HUDEP-2 (cell line): ENCODE measurements around the gene DENND5A.

Experiments
- DNase-seq, 76 experiments: peaks; one replicate each; lab custom pipeline; 2025; ENCODE audit not compliant: unreplicated experiment in 76 of 76; lab: John Stamatoyannopoulos, UW

Gene DENND5A

DNA sequence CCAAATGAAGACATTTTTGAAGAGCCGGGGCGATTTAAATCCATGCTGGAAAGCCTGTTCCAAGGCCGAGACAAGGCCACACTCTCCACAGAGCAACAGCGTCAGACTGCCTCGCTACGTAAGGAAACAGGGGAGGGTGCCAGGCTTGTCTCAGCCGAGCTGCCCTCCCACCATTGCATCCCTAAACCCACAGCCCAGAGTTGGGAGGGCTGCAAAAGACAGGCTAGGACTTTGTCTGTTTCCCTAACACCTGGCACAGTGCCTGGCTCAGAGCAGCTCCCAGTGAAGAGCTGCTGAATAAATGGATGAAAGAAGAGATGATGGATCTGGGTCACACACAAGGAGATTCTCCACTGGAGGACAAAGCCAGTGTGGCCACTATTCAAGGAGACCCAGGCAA lies 122.4 kb downstream of the DENND5A start:
- DNase-seq = no peak

DNA sequence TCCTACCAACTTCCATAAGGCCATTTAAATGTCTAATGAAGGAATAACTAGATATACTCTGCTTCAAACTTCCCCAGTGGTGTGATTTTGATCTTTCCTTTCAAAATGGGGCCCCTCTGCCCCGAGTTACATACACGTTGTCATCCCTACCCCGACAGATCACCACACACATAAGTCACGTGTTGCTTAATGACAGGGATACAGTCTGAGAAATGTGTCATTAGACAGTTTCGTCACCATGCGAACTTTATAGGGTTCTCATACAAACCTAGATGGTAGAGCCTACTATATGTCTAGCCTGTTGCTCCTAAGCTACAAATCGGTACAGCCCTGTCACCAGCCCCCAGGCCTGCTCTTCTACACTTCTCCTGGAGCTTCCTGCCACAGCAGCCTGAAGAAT lies 124.0 kb downstream of the DENND5A start:
- no peak for DNase-seq

DNA sequence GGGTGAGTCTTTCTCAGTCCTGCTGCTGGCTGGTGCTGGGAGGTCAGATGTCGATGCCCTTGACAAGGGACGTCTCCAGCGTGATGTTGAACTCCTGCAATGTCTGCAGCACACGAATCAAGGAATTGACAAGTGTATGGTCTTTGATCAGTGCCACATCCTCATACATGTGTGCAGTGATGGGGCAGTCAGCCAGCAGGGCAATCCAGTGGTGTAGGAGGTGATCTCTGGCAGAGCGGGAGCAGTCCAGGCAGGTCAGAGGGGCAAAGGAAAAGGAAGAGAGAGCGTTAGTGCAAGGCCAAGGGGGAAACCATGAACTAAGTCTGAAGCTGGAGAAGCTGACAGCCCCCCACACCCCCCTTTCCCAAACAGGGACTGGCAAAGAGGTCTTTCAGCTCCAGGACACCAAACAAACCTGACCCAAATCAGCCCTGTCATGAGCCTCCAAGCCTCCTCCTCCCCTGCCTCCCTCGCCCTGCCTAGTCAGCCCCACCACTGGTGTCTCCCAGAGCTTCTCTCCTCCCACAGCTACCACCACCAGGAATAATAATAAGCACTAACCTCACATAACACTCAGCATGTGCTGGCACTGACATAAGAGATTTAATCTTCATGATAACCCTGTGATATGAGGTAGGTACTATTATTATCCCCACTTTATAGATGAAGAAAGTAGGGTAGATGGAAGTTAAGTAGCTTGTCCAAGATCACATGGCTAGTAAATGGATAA lies 125.4 kb downstream of the DENND5A start:
- DNase-seq = no peak

DNA sequence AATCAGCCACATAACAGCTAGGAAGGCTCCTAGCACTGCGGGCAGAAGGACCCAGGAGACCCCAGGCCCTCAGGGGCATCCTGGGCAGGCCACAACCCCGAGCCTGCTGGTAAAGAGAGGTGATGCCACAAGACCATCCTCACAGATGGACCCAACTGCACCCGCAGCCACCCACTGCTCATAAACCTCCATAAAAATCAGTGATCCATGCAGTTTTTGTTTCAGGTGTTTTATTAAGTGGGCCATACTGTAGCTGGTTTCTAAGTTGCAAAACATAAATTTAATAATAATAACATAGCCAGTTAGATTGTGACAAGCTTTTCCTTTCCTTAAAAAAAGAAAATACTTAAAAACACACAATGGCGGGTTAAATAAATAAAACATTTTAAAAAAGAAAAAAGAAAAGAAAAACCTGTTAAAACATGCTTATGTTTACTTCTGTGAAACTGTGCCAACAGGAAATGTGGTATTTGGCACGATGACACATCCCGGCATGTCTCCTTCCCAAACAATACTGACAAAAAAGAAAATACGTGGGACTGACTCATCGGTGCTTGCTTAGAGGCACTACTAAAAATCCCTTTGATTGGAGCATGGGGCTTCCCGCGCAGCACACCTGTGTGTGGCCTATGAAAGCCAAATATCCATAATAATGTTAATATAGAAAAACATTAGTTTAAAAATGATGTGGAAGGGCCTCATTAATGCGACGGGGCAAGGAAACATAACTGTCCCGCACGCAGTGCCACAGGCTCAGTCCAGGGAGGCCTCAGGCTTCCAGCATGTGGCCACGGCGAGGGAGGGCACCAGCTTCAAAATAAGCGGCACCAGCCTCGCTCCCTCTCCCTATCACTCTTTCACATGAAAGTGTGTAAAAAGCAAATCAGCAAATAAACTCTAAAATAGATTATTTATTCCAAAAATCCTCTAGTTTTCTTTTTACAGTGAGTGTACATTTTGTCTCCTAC lies 126.3 kb downstream of the DENND5A start:
- no peak for DNase-seq

DNA sequence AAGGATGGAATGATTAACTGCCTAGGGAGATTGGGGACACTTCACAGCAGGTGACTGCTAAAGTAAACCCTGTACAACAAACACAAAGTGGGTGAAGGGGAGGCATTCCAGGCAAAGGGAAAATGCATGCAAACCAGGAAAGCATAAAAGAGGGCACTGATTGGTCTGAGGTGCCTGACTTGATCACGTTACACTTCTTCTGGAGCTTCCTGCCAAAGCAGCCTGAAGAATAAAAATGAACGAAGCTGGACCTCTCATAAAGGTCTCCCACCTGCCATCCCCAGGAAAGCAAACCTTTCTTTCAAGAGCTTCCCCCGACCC lies 127.1 kb downstream of the DENND5A start:
- no peak for DNase-seq

DNA sequence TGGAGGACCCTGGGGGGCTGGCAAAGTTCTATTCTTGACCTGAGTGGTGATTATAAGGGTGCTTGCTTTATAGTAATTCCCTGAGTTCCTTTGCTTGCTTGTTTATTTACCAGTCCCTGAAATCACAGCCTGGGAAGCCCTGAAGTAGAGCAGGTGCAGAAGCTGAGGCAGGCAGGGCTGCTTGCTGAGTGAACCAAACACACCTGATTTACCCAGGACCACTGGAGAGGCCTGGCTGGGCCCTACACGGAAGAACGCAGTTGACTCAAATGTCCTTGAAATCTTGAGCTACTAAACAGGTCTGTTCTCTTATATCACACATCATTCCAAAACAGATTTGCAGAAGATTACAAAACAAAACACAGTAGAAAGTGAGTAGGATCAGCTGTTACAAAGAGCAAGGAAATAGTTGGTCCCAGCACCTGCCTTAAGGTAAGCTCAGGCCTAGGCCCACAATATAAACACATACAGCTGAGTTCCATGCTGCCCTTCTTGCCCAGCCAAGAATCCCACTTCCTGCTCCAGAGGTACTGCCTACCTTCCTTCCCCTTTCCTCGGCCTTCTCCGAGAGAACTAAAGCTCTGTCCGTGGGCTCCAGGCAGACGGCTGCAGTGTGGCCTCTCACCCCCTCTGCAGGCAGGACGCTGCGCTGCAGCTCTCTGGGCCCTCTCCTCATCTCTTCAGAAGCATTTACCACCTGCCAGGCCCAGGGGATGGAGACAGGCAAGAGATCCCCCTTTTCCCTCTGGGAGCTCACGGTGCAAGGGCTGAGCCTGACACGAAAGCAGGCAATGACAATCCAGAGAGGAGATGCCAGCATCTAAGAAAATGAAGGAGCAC lies 127.6 kb downstream of the DENND5A start:
- peak in 51 of 76 experiments; percentile 2 to 72 (median 36) for DNase-seq

DNA sequence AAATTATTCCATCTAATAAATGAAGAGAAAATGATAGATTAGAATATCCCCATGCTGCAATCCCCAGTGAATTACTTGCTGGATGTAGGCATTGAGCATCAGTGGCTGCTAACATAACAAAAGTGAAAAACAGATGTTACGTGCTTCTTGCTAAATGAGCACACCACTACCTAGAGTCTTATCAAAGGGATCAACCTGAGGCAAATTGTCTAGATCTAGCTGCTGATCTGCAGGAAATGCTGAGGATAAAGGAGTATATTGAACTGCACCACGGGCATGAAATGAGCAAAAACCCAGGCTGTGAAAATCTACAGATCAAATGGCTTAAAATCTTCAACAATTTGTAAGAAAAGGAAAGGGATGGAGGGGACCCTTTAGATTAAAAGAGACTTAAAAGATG lies 128.4 kb downstream of the DENND5A start:
- no peak for DNase-seq

DNA sequence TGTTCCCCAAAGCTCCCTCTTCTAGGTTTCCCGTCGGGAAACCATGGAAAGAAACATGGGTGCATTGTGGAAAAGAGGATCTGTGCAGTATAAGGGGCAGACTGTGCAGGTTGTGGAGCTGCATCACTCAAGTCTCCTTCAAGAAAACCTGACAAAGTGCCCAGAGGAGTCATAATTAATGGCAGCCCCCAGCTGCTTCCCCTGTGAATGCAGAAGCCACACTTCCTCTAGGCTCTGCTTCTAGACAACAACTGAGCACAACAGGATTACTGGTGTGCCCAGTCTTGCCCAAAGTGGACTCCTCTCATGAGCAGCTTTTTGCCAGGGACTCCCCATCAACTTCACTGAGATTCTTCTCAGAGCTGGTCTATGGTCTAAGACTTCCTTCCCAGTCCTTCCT lies 131.2 kb downstream of the DENND5A start:
- no peak for DNase-seq

DNA sequence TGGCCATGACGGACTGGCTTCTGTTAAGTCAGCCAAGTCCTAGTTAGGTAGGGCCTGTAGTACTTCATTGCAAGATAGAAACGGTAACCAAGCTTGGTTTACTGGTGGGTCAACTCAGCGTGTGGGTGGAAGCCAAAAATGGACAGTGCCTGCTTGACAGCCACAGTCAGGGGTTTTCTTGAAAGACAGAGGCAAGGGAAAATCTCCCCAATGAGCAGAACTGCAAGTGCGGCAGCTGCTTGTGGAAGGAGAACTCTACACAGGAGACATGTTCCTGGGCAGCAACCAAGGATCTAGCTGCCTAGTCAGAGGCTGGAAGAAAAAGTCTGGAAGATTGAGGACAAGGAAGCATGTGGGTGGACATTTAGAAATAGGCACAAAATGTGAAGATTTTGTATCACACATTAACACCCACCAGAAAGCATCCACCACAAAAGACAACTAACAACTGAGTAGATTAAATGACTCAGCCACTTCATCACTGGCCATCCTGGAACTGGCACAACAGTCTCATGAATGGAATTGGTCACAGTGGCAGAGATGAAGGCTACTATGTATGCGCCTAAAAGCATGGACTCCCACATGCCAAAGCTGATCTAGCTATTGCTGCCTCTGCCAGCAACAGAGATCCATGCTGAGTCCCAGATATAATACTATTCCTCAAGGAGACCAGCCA lies 132.8 kb downstream of the DENND5A start:
- DNase-seq = no peak

DNA sequence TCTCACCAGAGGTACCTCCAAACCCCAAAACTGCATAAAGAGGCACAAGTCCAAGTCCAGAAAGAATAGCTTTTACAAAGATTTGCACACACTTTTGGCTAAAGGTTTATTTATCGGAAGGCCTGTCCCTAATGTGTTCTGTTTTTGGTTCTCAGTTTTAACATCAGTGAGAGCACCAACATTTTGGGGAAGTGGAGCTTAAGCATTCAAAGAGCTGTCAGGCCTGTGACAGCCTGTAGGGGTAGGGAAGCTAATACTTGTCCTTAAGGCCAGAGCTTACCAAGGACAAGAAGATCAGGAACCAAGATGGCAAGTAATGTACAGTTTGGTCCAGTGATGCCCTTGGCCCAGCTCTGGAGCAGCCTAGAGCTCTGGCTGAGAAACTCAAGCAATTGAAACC lies 134.9 kb downstream of the DENND5A start:
- DNase-seq = no peak

DNA sequence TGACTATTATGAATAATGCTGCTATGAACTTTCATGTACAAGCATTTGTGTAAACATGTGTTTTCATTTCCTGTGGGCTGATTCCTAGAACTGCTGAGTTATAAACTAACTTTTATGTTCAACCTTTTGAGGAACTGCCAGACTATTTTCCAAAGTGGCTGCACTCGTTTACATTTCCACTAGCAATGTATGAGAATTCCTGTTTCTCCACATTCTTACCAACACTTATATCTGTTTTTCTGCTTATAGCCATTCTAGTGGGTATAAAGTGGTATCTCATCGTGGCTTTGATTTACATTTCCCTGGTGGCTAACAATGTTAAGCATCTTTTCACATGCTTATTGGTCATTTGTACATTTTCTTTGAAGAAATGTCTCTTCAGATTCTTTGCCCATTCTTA lies 138.5 kb downstream of the DENND5A start:
- DNase-seq = no peak

DNA sequence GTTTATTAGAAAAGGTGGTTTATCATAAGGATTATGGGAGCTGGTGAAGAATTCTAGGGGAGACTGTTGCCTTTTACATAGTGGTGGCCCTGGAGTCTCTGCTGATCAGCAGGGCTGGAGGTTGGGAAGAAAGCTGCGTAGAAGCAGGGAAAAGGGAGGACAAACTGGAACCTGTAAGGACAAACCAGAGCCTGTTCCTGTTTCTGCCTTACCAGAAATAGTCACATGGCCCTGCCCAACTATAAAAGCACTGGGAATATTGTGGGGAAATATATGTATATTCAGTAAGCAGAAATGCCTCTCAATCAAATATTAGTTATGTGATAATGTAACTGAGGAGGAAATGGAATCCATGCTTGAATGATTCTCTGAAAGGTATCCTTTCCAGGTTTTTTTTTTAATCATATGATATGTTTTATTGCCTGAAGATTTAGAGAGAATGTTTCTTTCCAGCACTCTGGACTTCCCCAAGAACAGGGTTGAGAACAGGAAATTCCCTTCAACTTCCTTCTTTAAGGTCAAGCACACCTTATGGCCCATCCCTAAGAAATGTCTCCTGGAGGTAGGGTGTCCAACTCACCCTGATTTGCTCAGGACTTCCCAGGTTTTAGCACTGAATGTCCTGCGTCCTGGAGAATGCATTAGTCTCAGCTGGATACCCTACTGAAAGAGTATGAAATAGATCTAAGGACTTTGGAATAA lies 139.8 kb downstream of the DENND5A start:
- no peak for DNase-seq

DNA sequence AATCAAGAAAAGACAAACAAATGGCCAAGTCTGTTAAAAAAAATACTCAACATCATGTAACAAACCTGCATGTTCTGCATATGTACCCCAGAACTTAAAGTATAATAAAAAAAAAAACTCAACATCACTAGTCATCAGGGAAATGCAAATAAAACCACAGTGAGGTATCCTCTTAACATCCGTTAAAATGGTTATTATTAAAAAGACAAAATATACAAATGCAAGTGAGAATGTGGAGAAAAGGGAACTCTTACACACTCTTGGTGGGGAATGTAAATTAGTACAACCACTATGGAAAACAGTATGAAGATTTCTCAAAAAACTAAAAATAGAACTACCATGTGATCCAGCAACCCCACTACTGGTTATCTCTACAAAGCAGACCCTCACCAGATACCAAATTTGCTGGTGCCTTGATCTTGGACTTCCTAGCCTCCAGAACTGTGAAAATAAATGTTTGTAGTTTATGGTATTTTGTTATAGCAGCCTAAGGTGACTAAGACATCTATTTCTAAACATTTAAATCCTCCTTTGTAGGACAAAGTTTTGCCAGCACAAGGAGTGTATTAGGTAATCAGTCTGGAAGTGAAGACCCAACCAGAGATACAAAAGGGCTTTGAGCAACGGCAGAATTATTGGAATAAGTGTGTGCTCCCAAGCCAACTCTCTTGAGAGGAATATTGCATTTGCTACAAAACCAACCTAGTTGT lies 141.4 kb downstream of the DENND5A start:
- DNase-seq = no peak

DNA sequence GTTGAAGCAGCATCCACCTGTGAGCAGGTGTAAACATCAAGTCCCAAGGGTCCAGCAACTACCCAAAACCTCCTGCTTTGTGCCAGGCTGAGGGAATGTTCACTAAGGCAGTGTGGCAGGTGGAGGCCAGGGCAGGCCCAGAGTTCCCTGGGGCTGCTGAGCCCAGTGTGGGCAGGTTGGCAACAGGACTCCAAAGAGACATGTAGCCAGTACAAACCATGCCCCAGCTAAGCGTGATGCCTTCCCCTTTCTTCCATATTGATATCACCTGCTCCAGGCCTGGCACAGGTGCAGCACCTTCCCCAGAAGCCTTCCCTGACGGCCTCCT lies 143.7 kb downstream of the DENND5A start:
- DNase-seq = no peak

DNA sequence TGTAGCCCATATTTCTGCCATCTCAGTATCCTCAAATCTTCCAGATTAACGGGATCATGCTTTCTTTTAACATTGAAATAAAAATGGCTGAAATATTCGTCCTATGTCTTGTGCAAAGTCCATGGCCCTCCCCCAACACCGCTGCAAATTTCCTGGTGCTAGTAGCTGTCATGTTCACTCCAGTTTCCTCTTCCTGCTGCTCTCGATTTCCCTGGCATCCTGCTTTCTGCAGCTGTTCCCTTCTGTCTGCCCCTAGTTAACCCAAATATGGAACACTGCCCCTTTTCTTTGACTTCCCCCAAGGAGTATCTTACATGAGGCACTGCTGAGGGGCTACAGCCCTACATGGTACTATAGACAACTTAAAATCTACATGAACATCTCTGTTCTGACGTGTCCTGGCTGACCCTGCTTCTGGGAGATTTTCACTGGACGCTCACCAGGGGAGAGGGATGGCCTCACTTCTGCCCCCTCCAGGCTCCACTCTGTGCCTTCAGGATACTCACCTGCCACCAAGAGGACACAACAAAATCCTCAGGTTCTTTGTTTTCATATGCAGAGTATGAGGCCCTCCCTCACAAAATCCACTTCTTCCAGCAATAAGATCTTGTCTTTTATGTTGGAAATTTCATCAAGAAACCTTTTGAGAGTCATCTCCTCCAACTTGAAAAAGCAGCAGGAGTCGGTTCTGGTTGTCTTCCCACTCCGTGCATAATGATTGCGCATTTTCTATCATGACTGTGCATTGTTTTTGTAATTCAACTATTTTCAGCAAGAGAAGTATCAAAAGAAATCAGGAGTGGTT lies 144.3 kb downstream of the DENND5A start:
- DNase-seq = peak in 7 of 76 experiments; percentile 1 to 8 (median 4)

DNA sequence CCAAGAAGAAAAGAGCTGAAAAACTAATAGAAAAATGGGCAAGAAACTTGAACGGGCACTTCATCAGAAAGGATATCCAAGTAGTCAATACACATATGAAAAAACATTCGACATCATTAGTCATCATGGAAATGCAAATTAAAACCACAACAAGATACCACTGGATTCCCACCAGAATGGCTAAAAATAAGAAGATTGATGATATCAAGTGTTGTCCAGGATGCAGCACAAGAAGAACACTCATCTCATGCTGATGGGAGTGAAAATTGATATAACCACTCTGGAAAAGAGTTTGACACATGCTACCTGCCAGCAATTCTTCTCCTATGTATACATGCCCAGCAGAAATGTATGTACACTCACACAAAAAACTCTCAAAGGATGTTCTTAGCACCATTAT lies 146.9 kb downstream of the DENND5A start:
- no peak for DNase-seq

DNA sequence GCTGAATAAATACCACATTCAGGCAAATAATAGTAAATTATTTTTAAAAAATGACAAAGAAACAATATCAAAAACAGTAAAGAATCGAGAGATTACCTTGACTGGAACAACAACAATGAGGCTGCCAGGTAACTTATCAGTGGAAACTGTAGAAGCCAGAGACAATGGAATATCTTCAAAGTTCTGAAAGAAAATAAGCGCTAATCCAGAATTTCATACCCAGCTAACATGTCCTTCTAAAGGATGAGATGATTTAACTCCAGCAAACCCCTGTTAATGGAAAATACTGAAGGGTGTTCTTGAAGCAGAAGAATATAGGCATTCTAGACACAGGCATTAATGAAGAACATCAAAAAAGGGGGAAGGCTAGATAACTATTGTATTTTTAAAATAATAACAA lies 153.1 kb downstream of the DENND5A start:
- DNase-seq = no peak

DNA sequence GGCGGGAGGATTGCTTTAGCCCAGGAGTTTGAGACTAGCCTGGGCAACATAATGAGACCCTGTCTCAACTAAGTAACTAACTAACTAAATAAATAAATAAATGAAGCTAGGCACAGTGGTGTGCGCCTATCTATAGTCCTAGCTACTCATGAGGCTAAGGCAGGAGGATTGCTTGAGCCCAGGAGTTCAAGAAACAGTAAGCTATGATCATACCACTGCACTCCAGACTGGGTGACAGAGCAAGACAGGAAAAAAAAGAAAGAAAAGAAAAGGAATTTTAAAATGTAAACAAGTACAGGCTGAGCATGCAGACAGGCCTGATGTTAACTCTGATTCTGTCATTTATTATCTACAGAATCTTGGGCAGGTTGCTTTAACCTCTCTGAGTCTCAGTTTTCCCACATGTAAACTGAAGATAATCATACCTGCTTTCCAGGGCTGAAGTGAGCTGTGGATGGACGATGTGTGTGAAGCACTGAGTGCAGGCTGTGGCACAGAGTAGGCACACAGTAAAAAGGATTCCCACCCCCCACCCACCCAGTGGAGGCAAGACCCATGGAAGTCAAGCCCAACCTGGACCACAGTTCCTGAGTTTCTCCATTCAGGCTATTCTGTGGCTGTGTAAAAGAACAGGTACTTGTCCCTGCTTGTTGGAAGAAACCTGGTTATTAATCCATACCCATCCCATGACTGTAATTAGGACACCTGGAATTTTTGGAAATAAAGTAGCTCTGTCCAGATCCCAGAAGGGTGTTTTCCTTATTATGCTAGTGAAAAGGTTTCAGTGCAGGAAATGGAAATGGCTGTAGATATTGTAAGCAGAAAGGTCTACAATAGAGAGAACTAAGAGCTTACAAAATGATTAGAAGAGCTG lies 155.1 kb downstream of the DENND5A start:
- no peak for DNase-seq
